ENCODE measurements around the gene PLBD2.

Gene PLBD2

GRCh38 chr12:113368331-113368730, 9.9 kb downstream of the PLBD2 start:
- DNase-seq (ENCODE audit: low read depth, low spot score), result no peak
- H3K27ac ChIP-seq, result no peak overlapping the region

- no peak overlapping the region for H3K27ac ChIP-seq
- no peak for DNase-seq (ENCODE audit: low read depth, low spot score)
Measured at GRCh38 chr12:113369391-113369985, 11.1 kb downstream of the PLBD2 start.

DNA sequence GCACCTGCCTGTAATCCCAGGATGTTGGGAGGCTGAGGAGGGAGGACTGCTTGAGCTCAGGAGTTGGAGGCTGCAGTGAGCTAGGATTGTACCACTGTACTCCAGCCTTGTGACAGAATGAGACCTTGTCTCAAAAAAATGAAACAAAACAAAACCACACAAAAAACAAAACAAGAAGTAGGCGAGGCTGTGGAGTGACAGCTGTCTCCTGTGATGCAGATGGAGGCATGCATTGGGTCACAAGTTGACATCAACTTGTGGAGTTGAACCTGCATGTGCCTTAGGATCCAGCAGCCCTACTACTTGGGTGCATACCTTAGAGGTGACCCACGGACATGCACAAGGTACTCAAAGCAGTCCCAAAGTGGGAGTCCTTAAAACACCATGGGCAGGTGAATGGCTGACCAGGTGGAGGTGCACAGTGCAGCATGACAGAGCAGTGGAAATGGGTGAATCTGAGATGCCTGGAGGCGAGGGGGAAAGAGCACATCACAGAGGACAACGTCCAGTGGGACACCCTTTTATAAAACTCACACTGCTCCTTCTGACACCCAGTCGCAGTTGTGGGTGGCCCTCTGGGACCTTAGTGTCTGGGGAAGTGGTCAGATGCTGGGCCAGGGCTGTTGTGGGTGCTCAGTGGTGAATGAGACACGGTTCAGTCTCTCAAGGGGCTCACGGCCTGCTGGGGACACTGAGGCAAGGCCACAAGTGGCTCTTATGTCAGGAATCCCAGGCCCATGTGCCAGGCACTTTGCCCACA, 12.7 kb downstream of the PLBD2 start:
- DNase-seq (ENCODE audit: low read depth, low spot score), result no peak
- no peak overlapping the region for H3K27ac ChIP-seq

DNA sequence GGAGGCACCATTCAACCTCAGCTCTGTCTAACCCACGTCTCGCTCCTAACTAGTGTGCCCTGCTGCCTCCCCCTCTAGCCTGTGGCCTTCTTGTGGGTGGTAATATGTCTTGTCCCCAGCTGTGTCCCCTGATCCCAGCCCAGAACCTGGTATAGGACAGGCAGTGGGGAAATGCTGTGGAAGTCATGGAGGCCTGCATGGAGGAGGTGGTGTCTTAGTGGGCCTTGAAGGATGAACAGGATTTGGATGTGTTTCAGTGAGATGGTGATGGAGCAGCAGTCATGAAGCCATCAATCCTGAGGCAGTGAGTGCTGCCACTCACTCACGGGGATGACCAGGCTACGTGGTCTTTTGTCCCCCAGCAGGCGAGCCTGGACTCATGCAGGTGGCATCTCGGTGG, 13.4 kb downstream of the PLBD2 start:
- DNase-seq (ENCODE audit: low read depth, low spot score), result no peak
- H3K27ac ChIP-seq, result no peak overlapping the region

DNA sequence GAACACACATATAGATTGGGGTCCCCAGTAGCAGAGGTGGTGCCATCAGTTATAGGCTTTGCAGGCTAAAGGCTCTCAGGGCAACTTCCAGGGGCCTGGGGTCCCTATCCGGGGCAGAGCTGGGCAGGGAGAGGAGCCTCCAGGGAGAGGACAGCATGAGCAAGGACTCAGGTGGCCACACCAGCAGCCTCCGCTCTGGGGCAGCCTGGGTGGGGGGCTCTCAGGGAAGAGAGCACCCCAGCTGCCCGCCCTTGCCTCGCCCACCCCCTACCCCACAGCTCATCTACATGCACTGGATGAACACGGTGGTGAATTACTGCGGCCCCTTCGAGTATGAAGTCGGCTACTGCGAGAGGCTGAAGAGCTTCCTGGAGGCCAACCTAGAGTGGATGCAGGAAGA, 14.0 kb downstream of the PLBD2 start:
- no peak overlapping the region for H3K27ac ChIP-seq

GRCh38 chr12:113373440-113373839, 15.1 kb downstream of the PLBD2 start:
- no peak for DNase-seq (ENCODE audit: low read depth, low spot score)
- H3K27ac ChIP-seq, result no peak overlapping the region

More for the DNA sequence above, 14.0 kb downstream of the PLBD2 start:
- DNase-seq (ENCODE audit: low read depth, low spot score), result no peak

- DNase-seq (ENCODE audit: low read depth, low spot score), result no peak
Measured at GRCh38 chr12:113373969-113374368, 15.6 kb downstream of the PLBD2 start.

GRCh38 chr12:113374823-113375428, 16.5 kb downstream of the PLBD2 start:
- H3K27ac ChIP-seq, result no peak overlapping the region
- no peak for DNase-seq (ENCODE audit: low read depth, low spot score)

More at GRCh38 chr12:113373969-113374368, 15.6 kb downstream of the PLBD2 start:
- no peak overlapping the region for H3K27ac ChIP-seq

- no peak overlapping the region for H3K27ac ChIP-seq
- no peak for DNase-seq (ENCODE audit: low read depth, low spot score)
Measured at GRCh38 chr12:113378291-113378690, 19.9 kb downstream of the PLBD2 start.

DNA sequence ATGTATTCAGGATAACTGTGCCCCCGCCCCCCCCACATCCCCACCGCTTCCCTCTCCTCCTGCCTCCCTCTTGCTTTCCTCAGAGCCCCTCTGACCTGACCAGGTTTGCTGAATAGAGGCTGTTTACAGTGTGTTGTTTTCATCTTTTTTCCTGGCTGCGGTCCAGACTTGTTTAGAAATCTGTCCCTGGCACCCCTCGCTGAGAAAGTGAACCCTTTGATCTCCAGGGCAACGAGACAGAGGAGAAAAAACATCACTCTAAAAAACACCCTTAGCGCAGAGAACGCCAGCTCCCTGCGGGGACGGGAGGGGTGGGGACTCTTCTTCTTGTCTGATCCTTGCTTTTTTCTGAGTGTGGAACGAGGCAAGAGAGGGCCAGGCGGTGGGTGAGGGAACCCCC, 22.8 kb downstream of the PLBD2 start:
- DNase-seq (ENCODE audit: low read depth, low spot score), result no peak
- no peak overlapping the region for H3K27ac ChIP-seq

- H3K27ac ChIP-seq, result no peak overlapping the region
- DNase-seq (ENCODE audit: low read depth, low spot score), result no peak
Measured at GRCh38 chr12:113382206-113382605, 23.8 kb downstream of the PLBD2 start.

- no peak for DNase-seq (ENCODE audit: low read depth, low spot score)
- no peak overlapping the region for H3K27ac ChIP-seq
Measured at GRCh38 chr12:113384778-113385177, 26.4 kb downstream of the PLBD2 start.

DNA sequence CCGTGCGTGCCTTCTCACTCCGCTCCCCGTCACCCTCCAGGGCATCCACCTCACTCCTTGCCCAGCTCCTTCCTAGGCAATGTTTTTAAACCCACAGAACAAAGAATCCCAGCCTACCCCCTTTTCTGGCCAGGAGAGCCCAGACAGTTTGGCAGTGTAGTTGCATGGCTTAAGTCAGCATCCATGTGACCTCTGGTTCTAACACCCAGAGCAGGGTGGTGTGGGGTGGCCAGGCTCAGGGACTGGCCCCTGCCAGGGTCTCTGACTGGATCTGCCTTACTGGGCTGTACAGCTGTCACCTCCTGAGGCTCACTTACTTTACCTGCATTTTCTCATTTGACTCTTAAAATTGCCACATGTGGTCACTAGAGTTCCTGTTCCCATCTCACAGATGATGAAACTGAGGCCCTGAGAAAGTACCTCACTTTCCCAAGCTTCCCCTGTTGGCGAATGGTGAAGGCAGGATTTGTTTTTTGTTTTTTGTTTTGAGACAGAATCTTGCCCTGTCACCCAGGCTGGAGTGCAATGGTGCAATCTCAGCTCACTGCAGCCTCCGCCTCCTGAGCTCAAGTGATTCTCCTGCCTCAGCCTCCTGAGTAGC, 27.0 kb downstream of the PLBD2 start:
- DNase-seq (ENCODE audit: low read depth, low spot score), result no peak
- no peak overlapping the region for H3K27ac ChIP-seq

GRCh38 chr12:113386866-113387566, 28.6 kb downstream of the PLBD2 start:
- no peak overlapping the region for H3K27ac ChIP-seq
- no peak for DNase-seq (ENCODE audit: low read depth, low spot score)

GRCh38 chr12:113387631-113388030, 29.2 kb downstream of the PLBD2 start:
- H3K27ac ChIP-seq, result no peak overlapping the region
- DNase-seq (ENCODE audit: low read depth, low spot score), result no peak

- no peak overlapping the region for H3K27ac ChIP-seq
- no peak for DNase-seq (ENCODE audit: low read depth, low spot score)
Measured at GRCh38 chr12:113388351-113388750, 30.0 kb downstream of the PLBD2 start.

GRCh38 chr12:113390064-113391043, 32.0 kb downstream of the PLBD2 start:
- H3K27ac ChIP-seq, result no peak overlapping the region
- DNase-seq (ENCODE audit: low read depth, low spot score), result no peak

DNA sequence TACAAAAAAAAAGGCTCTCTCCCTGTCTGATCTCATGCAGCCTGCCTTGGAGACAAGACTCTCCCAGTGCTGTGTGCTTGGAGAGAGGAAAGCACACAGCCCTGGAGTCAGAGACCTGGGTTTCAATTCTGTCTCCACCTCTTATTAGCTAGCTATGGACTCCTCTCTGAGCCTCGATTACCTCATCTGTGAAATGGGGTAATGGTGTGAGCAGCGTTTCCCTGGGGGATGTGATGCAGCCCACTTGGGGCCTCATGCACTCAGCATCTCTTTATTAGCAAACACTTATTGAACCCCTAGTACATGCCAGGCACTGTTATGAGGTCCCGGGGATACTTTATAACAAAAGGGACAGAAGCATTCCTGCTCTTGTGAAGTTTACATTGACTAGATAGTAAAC, 32.8 kb downstream of the PLBD2 start:
- DNase-seq (ENCODE audit: low read depth, low spot score), result no peak
- no peak overlapping the region for H3K27ac ChIP-seq

GRCh38 chr12:113391650-113392337, 33.4 kb downstream of the PLBD2 start:
- H3K27ac ChIP-seq, result no peak overlapping the region
- no peak for DNase-seq (ENCODE audit: low read depth, low spot score)
